DMS153 treated with DMSO at 0.1 percent for 48 hours (cell line): Measurements from ENCODE around the gene ZNF512B.
"Not testable (repeated sequence)": the region's sequence is repeated elsewhere in the genome, so short reads cannot be mapped to it uniquely, and the experiment has no call there.

Source experiments
- DNase-seq: peaks from one replicate; lab custom pipeline; 2025; ENCODE audit not compliant: unreplicated experiment; lab: John Stamatoyannopoulos, UW

Gene ZNF512B

GRCh38 chr20:63935447-63935846 is 34.3 kb downstream of the ZNF512B start:
- no peak for DNase-seq

GRCh38 chr20:63934271-63935068 is 35.3 kb downstream of the ZNF512B start:
- no peak for DNase-seq

GRCh38 chr20:63933646-63934045 is 36.1 kb downstream of the ZNF512B start:
- no peak for DNase-seq

- no peak for DNase-seq
Measured at GRCh38 chr20:63932606-63933160, 37.0 kb downstream of the ZNF512B start.

- no peak for DNase-seq
Measured at GRCh38 chr20:63931735-63932134, 38.0 kb downstream of the ZNF512B start.

- DNase-seq, result no peak
Measured at GRCh38 chr20:63930971-63931553, 38.7 kb downstream of the ZNF512B start.

- not testable (repeated sequence) for DNase-seq
Measured at GRCh38 chr20:63929473-63929883, 40.3 kb downstream of the ZNF512B start.

GRCh38 chr20:63929071-63929470 is 40.7 kb downstream of the ZNF512B start:
- DNase-seq, result no peak

- DNase-seq, result no peak
Measured at GRCh38 chr20:63926298-63926697, 43.4 kb downstream of the ZNF512B start.

- DNase-seq, result no peak
Measured at GRCh38 chr20:63924241-63924640, 45.5 kb downstream of the ZNF512B start.

- DNase-seq, result no peak
Measured at GRCh38 chr20:63923651-63924050, 46.1 kb downstream of the ZNF512B start.

- DNase-seq, result no peak
Measured at GRCh38 chr20:63920226-63920625, 49.5 kb downstream of the ZNF512B start.

- DNase-seq, result no peak
Measured at GRCh38 chr20:63919130-63919529, 50.6 kb downstream of the ZNF512B start.

- DNase-seq, result no peak
Measured at GRCh38 chr20:63917811-63918210, 51.9 kb downstream of the ZNF512B start.

GRCh38 chr20:63916371-63916939 is 53.3 kb downstream of the ZNF512B start:
- DNase-seq, result not testable (repeated sequence)

- no peak for DNase-seq
Measured at GRCh38 chr20:63915471-63915870, 54.3 kb downstream of the ZNF512B start.

- no peak for DNase-seq
Measured at GRCh38 chr20:63913768-63914167, 56.0 kb downstream of the ZNF512B start.

- DNase-seq, result no peak
Measured at GRCh38 chr20:63911176-63911575, 58.6 kb downstream of the ZNF512B start.

GRCh38 chr20:63908008-63908682 is 61.6 kb downstream of the ZNF512B start:
- no peak for DNase-seq
